Vagina (tissue), 2 donors: Measurements from ENCODE around the gene RPS6KA2.

ENCODE experiments used
- CTCF ChIP-seq, 3 experiments: fragments of 450-650 bp in 2 of 3; fragments of 200-600 bp in 1 of 3; sonication (generic) in 1 of 3; IDR thresholded peaks; one replicate each; pipeline ENCODE4 v1.5.1; 2017 to 2019; ENCODE audit warnings: antibody characterized with exemption in 3 of 3, mild to moderate bottlenecking in 2 of 3, moderate library complexity in 2 of 3
- POLR2A ChIP-seq, 2 donors: fragments of 450-650 bp; IDR thresholded peaks; one replicate each; pipeline ENCODE4 v1.6.1; 2017; ENCODE audit warnings: antibody characterized with exemption in 2 of 2, mild to moderate bottlenecking in 2 of 2, moderate library complexity in 2 of 2

GRCh38 chr6:166656230-166657151 is 29.4 kb upstream of the RPS6KA2 start:
- TF ChIP-seq POLR2A (IDR thresholded peaks at IDR 0.05), result no peak
- no peak for TF ChIP-seq CTCF (IDR thresholded peaks at IDR 0.05)
